GM18909 (cell line): Measurements from ENCODE around the gene RAB36.
"Not testable (repeated sequence)": the region's sequence is repeated elsewhere in the genome, so short reads cannot be mapped to it uniquely, and the experiment has no call there.

Source experiments
- ATAC-seq: cut with Tn5 transposase; IDR thresholded peaks from one replicate; pipeline ENCODE4 v1.9.1; 2021; ENCODE audit warnings: mild to moderate bottlenecking; ENCODE audit not compliant: unreplicated experiment, poor library complexity

The RAB36 gene

DNA sequence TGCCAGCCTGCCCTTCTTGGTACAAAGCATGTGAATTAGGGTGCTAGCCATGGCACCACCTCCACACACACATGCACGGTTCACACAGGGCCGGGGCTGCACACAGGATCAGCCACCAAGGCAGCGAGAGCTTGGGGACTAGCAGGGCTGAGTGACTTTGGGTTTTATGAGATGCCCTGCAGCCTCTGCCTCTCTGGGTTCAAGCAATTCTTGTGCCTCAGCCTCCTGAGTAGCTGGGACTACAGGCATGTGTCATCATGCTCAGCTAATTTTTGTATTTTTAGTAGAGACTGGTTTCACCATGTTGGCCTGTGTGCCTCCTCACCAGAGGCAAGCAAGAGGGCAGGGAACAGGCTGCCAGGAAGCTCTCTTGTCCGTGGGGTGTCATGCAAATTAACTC is 8.3 kb upstream of the RAB36 start:
- not testable (repeated sequence) for ATAC-seq

DNA sequence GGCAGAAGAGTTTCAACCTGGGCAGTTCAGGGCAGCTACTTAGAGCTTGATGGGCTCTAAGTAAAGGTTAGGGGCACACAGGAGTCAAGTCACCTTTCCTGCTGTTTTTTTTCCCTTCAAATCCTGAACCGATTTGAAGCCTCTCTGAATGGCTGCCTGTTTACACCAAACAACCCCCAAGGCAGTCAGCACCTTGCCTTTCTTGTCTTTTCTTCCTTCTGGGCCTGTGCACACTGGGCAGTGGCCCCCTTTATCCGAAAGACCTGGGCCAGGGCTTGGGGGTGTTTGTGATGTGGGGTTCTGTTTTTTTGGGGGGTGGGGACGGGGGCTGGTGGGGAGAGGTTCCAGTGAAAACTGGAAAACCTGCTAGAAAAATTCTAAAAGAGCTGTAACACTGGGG is 7.8 kb upstream of the RAB36 start:
- ATAC-seq: no peak

DNA sequence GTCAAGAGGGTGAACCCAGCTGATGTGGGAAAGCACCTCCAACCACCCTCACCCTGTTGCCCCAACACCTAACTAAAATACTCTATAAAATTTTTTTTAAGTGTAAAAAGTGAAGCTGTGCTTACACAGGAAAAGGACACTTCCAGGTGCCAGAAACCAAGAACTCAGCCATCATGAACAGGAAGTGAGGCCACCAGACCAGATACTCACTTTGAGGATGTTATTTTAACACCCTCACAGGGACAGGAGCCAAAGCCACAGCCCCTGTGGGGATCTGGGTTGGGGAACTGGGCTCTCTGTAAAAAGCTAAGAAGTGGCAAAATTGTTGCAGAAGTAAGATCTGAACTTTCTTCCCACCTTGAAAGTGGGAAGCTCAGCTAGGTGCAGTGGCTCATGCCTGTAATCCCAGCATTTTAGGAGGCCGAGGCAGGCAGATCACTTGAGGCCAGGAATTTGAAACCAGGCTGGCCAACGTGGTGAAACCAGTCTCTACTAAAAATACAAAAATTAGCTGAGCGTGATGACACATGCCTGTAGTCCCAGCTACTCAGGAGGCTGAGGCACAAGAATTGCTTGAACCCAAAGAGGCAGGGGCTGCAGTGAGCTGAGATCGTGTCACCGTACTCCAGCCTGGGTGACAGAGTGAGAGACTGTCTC is 7.2 kb upstream of the RAB36 start:
- ATAC-seq: peak; percentile 41

- ATAC-seq: no peak
Measured at GRCh38 chr22:23138584-23139435, 6.5 kb upstream of the RAB36 start.

DNA sequence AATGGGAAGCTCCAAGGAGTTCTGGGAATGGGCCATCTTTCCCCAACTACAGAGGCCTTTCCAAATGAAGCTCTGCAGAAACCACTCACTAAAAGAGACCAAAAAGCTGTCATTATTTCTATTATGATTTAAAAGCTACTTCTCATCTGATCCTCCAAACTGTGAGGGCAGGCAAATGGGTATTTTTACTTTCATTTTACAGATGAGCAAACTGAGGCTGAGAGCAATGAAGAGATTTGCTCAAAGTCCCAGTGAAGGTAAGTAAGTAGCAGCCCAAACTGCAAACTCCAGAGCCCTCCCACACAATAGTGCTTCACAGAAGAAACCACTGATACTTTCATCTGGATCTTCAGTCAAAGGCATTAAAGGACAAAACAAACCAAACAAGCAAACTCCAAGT is 4.9 kb upstream of the RAB36 start:
- ATAC-seq: no peak

DNA sequence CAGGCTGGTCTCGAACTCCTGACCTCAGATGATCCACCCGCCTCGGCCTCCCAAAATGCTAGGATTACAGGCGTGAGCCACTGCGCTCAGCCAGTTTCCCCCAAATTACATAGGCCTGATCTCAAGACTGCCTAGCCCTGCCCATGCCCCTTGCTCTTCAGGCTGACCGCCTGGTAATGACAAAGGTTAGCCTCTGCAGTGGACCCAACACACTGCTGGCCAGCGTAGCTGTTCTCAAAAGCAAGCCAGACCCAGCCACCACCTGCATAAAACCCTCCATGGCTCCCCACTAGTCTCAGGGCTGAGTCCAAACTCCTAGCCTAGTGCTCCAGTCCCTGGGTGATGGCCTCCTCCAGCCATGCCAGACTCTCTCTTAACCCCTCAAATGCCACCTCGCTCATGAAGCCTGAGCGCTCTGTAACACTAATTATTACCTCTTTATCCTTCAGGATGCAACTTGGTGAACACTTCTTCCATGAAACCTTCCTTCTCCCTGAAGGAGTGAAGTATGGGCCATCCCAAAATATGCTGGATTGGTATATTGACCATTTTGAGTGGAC is 2.7 kb upstream of the RAB36 start:
- no peak for ATAC-seq

GRCh38 chr22:23143119-23143518 is 2.2 kb upstream of the RAB36 start:
- ATAC-seq: no peak

GRCh38 chr22:23144432-23144831 is 845 bp upstream of the RAB36 start:
- ATAC-seq: no peak

DNA sequence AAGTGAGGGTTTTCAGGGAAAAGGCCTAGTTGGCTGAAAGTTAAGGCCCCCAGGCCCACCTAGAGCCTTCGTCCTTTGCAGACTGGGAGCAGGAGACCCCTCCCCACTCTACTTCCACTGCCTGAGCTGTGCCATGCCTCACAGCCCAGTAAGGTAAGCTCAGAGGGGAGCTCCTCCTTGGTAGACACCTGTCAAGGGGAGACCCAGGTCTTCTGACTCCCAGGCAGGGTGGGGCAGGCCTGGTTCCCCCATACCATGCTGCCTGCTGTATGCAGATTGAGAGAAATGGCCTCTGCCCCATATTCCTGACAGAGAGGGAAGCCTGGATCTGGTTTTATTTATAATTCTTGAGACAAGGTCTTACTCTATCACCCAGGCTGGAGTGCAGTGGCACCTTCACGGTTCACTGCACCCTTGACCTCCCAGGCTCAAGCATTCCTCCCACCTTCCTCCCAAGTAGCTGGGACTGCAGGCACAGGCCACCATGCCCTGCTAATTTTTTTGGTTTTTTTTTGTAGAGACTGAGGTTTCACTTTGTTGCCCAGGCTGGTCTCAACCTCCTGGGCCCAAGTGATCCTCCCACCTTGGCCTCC is 697 bp downstream of the RAB36 start:
- ATAC-seq: no peak

- no peak for ATAC-seq
Measured at GRCh38 chr22:23146478-23147205, 1.4 kb downstream of the RAB36 start.

- no peak for ATAC-seq
Measured at GRCh38 chr22:23147617-23148387, 2.5 kb downstream of the RAB36 start.

DNA sequence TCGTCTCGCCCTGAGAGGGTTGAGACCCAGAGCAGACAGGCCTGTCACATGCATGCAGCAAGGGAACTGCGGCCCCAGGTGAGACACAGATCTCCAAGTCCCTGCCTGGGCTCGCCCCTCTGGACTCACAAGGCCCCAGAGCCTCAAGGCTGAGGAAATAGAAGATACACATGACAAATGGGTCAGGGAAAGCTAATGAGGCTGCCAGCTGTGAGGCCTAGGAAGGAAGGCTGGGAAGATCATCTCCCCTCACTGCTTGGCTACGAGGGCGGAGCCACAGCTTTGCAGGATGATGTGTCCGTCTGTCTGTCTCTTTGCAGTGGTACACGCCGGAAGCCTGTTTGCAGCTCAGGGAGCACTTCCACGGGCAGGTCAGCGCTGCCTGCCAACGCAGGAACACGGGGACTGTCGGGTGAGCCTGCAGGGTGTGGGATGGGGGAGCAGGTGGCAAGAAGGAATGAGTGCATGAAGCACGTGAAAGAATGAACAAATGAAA is 4.5 kb downstream of the RAB36 start:
- no peak for ATAC-seq

DNA sequence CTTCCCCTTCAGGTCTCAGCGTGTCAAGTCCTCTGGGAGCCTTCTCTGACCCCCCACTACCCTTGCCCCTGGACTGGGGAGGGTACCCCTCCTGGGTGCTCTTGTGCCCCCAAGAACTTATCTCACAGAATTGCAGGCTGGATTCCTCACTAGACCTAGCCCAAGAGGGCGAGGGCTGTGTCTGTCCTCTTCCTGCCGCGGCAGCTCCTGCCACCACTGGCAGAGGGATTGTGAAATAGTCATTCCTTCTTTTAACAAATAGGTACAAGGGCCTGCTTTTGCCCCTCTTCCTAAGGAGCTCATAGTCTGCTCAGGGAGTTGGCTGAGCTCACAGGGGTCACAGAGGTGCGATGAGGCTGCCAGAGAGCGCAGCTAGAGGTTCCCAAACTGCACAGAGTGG is 5.5 kb downstream of the RAB36 start:
- ATAC-seq: no peak

DNA sequence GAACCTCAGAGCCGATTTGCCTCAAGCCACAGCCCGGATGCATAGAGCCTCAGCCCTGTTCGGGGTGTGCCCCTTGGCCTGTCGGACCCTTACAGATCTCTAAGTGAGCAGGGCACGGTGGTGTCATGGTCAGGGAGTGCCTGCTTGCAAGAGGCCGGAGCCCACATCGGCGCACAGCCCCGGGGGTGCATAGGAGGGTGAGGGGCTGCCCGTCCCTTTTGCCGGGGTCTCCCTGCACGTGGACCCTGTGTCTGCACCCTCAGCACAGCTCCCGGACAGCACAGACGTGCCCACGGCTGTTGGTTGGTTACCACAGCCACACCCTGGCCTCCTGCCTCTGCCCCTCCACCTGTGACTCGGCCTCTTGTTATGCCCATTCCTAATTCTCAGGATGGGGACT is 6.5 kb downstream of the RAB36 start:
- no peak for ATAC-seq

DNA sequence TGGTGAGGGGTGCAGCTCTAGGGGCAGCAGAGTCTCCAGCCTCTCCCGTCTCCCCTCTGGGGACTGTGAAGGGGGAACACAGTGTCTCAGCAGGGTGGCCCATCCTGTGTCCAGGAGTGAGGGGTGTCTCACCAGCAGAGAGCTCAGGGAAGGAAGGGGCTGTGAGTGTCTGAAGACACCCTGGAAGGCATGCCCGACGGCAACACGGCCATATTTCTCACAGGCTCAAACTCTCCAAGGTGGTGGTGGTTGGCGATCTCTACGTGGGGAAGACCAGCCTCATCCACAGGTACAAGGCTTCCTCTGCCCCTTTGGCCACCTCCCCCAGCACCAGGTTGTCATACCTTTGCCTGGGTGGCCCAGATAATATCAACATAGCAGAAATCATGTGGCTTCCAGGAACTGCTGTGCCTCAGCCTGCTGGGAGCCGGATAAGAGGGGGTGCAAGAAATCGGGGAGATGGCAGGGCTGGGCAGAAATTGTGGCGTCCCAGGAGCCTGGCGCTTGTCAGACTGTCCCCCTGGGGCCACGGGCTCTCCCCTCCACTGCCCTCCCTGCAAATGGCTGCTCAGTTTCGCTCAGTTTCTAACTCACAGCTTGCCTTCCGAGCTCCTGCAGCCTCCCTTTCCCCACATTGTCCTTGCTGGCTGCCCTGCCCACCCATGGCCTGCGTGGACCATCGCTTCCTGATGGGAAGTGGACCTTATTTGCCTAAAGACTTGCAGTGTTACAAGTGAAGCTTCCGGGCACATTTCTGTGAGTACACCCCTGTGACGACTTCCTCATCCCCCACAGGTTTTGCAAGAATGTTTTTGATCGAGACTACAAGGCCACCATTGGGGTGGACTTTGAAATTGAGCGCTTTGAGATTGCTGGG is 7.2 kb downstream of the RAB36 start:
- ATAC-seq: no peak

DNA sequence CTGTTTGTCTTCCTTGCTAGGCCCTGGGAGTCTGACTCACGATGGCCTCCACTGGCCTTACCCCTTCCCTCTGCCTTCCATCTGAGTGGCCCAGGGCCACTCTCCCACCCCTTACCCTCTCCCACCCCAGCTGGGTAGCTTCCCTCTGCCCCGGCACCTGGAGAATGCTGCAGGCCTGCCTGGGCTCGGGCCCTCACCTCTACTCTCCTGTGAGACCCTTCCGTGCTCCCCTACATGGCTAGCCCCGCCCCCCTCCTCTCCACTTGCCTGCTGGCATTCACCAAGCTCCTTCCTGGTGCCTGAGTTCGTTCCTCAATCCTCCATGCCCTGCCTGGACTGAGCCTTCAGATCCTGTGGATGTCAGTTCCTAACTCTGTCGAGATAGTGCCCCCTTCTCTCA is 8.7 kb downstream of the RAB36 start:
- no peak for ATAC-seq

GRCh38 chr22:23154461-23154860 is 9.2 kb downstream of the RAB36 start:
- no peak for ATAC-seq

DNA sequence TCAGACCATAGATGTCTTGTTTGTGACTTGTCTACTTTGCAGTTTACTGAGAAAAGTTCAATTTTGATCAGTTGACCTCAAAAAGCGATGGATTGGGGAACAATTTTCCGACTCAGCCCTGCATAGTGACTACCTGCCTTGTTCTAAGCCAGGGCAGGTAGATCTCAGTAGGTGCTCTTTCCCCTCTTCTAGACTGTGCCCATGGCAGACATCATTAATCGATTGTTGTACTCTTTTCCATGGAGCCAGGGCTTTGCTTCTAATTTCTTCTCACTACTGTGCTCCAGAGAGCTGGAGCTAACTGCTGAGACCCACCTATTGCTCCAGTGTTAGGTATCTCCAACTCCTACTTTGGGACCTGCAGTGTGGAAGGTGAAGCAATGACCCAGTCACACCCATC is 9.9 kb downstream of the RAB36 start:
- ATAC-seq: no peak

DNA sequence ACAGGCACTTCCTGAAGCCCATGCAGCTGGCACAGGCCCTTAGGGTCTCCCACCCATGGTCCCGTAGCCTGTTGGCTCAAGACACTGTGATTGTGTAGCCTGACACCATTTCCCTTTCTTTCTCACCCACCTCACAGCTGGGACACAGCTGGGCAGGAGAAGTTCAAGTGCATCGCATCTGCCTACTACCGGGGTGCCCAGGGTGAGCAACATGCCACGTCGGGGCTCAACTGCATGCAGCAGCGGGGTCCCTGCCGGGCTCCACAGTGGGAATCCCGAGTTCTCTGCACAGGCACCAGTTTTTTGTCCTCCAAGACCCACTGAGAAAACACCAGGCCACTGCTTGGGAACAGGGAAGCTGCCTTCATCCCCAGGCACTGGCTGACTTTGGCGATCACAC is 10.6 kb downstream of the RAB36 start:
- no peak for ATAC-seq
